ENCODE data around the gene SCD5. TPM values are rescaled to one million over a fixed set of nuclear protein-coding genes. Genes with fewer than 3 reads are reported as not detected.

Gene SCD5
- total and polyA plus RNA-seq, 2 of the 8 experiments (the other 6 are each of a cell fraction or from before 2014, with no cell fraction given) = 0.92 to 1.2 TPM

GRCh38 chr4:82697561-82697960 lies 101.0 kb downstream of the SCD5 start:
- Histone ChIP-seq H4K5ac (ENCODE audit: insufficient read length, low read depth, low read length) (no peak overlapping the region), H2BK15ac (ENCODE audit: low read length) (no peak overlapping the region), H3K4me1 (replicated peaks in 1 of 4; ENCODE audit: control insufficient read depth in 3 of 4, insufficient read depth in 4 of 4, low read length in 3 of 4) (peaks cover 0 to 12% (median 8%) of the 10 kb centered on the region in 4 experiments; a peak in 3 of 7 replicates), H3K27me3 (replicated peaks in 1 of 4; ENCODE audit: control insufficient read depth in 3 of 4, extremely low read depth in 1 of 4, insufficient read depth in 3 of 4, low read length in 3 of 4) (no peaks in the 10 kb centered on the region), H4K8ac (ENCODE audit: extremely low read depth, insufficient read depth, low read length) (no peak overlapping the region), H2BK20ac (ENCODE audit: low read length) (no peak overlapping the region), H2AK5ac (ENCODE audit: low read depth, low read length) (no peak overlapping the region), H3K79me1 (ENCODE audit: low read depth, low read length) (no peaks in the 10 kb centered on the region), H3K9ac (replicated peaks in 1 of 4; ENCODE audit: extremely low read depth in 1 of 4, low read depth in 3 of 4, low read length in 3 of 4) (no peak overlapping the region), H3K4me3 (ENCODE audit: extremely low read depth in 1 of 4, insufficient read depth in 2 of 4, low read depth in 3 of 4, low read length in 4 of 4) (no peak overlapping the region), H3K18ac (ENCODE audit: extremely low read depth, low read length) (no peak overlapping the region), H2BK5ac (ENCODE audit: low read depth, low read length) (no peak overlapping the region), H3K36me3 (ENCODE audit: control insufficient read depth in 2 of 4, insufficient read depth in 4 of 4, low read length in 3 of 4) (no peaks in the 10 kb centered on the region), H3K27ac (ENCODE audit: low read depth, low read length) (no peak overlapping the region), H2BK120ac (replicated peaks; ENCODE audit: low read depth, low read length) (no peak overlapping the region), H3K23me2 (ENCODE audit: low read depth, low read length) (no peaks in the 10 kb centered on the region), H2AFZ (ENCODE audit: low read length) (no peak overlapping the region), H3K9me3 (ENCODE audit: insufficient read depth in 2 of 2, low read depth in 1 of 2, low read length in 1 of 2) (no peaks in the 10 kb centered on the region), H3K4me2 (ENCODE audit: insufficient read depth in 1 of 2, low read depth in 2 of 2, low read length in 2 of 2) (peak overlapping the region; percentile 2 to 33; a peak in 2 of 4 replicates), H2BK12ac (ENCODE audit: low read depth, low read length) (no peak overlapping the region), H3K23ac (ENCODE audit: insufficient read length) (no peak overlapping the region), H4K20me1 (replicated peaks in 1 of 2; ENCODE audit: control insufficient read depth in 1 of 2, insufficient read depth in 2 of 2, low read length in 2 of 2) (no peaks in the 10 kb centered on the region), H3K79me2 (ENCODE audit: control insufficient read depth in 1 of 2, insufficient read depth in 2 of 2, low read length in 2 of 2) (no peaks in the 10 kb centered on the region), H3K56ac (replicated peaks; ENCODE audit: insufficient read length, low read depth, low read length) (no peak overlapping the region), H3K14ac (ENCODE audit: insufficient read length) (no peak overlapping the region), H3K4ac (replicated peaks; ENCODE audit: insufficient read length, low read depth, low read length) (no peak overlapping the region), H4K91ac (replicated peaks; ENCODE audit: insufficient read length, low read length) (no peak overlapping the region)
- WGBS, 2 experiments (ENCODE audit: extremely low coverage in 1 of 2, insufficient coverage in 1 of 2, insufficient read length in 1 of 2, insufficient replicate concordance in 2 of 2, low coverage in 1 of 2, low lambda C conversion rate in 2 of 2, missing lambda C conversion rate in 1 of 2) = 15% methylated on average over 8 of the region's 8 CpGs; no CpG with 5 or more reads in 1 of the 2 experiments
- FAIRE-seq = no peak
- POLR2A ChIA-PET (ENCODE audit: partially characterized antibody) = interaction anchor here (0.9 to 1.1 kb wide), 2 partner anchors 232 to 268 kb away, joined by 3 to 5 read pairs; no protein-coding TSS in a partner anchor
- DNase-seq (ENCODE audit: low read depth in 1 of 2, low spot score in 2 of 2) = peak in 1 of 2 experiments; percentile 41
- CTCF ChIA-PET (ENCODE audit: partially characterized antibody) = interaction anchor here (1.0 to 1.6 kb wide), 2 partner anchors 11 to 41 kb away, joined by 4 read pairs; no protein-coding TSS in a partner anchor
- no peak for TF ChIP-seq POU5F1 (IDR thresholded peaks at IDR 0.05; ENCODE audit: low read depth, low read length)
- TF ChIP-seq SRF (IDR thresholded peaks at IDR 0.05; ENCODE audit: low read depth, low read length) = no peak
- no peak for TF ChIP-seq JUND (IDR thresholded peaks at IDR 0.05; ENCODE audit: low read length)
- no peak for TF ChIP-seq SP1 (IDR thresholded peaks at IDR 0.05; ENCODE audit: low read depth, low read length)
- no peak for TF ChIP-seq KDM1A (IDR thresholded peaks at IDR 0.05; ENCODE audit: borderline replicate concordance, low read length)
- TF ChIP-seq ASH2L (IDR thresholded peaks at IDR 0.05; ENCODE audit: low read length) = no peak
- TF ChIP-seq HDAC2 (IDR thresholded peaks at IDR 0.05; ENCODE audit: borderline replicate concordance in 1 of 2, low read depth in 2 of 2, low read length in 2 of 2) = no peak
- no peak for TF ChIP-seq GABPA (IDR thresholded peaks at IDR 0.05; ENCODE audit: borderline replicate concordance, insufficient read depth, low read length)
- no peak for TF ChIP-seq EZH2 (IDR thresholded peaks at IDR 0.05; ENCODE audit: low read depth, low read length, severe bottlenecking)
- no peak for TF ChIP-seq SAP30 (IDR thresholded peaks at IDR 0.05; ENCODE audit: insufficient read depth, insufficient replicate concordance, low read length)
- TF ChIP-seq CREB1 (IDR thresholded peaks at IDR 0.05) = no peak
- no peak for TF ChIP-seq SUZ12 (IDR thresholded peaks at IDR 0.05; ENCODE audit: low read length)
- no peak for TF ChIP-seq SP2 (IDR thresholded peaks at IDR 0.05; ENCODE audit: low read length)
- no peak for TF ChIP-seq TBP (IDR thresholded peaks at IDR 0.05; ENCODE audit: low read depth, low read length)
- TF ChIP-seq SIX5 (IDR thresholded peaks at IDR 0.05; ENCODE audit: low read depth, low read length) = no peak
